ENCODE data around the gene ZNF558.
"Not testable (repeated sequence)": the region's sequence is repeated elsewhere in the genome, so short reads cannot be mapped to it uniquely, and the experiment has no call there.

The ZNF558 gene

DNA sequence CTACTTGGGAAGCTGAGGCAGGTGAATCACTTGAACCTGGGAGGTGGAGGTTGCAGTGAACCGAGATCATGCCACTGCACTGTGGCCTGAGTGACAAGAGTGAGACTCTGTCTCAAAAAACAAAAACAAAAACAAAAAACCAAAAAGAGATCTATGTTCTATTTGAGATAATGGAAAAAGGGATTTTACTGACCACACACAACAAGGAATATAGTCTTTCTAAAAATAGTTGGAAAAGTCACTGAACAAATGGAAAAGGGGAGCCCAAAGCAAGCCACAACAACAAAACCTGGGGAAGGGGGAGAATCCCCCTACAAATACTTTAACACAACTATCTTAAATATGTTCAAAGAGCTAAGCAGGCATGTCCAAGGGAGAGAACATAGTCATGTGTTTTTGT lies 37.3 kb downstream of the ZNF558 start:
- DNase-seq (ENCODE audit: low read depth), result no peak

DNA sequence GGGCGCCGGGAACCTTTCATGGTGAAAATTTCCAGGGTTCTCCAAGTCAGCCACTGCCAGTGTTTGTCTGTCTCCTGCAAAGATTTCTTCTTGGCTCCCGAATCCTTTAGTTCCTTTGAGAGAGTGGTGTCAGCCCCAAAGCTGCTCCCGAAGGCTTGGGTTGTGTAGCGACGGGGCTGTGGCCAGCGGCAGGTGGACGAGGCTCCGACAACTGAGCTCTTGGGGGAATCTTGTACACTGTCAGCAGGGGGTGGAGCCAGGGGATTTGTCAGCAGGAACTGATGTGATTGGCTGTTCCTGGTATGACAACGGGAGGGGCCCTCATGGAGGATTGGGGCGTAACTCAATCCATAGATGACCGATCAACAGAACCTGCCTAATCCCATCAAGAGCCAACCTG lies 58.5 kb downstream of the ZNF558 start:
- DNase-seq (ENCODE audit: low read depth), result not testable (repeated sequence)

DNA sequence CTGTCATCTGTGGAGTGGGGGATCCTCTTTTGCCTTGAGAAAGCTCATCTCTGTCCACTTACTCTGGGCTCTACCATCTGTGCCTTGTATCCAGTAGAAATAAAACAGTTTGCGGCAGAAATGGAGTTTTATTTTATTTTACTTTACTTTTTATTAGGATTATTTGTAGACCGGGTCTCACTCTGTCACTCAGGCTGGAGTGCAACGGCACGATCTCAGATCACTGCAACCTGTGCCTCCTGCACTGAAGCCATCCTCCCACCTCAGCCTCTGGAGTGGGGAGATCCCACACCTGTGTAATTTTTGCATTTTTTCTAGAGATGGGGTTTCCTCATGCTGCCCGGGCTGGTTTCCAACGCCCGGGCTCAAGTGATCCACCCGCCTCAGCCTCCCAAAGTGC lies 62.8 kb downstream of the ZNF558 start:
- not testable (repeated sequence) for DNase-seq (ENCODE audit: low read depth)

DNA sequence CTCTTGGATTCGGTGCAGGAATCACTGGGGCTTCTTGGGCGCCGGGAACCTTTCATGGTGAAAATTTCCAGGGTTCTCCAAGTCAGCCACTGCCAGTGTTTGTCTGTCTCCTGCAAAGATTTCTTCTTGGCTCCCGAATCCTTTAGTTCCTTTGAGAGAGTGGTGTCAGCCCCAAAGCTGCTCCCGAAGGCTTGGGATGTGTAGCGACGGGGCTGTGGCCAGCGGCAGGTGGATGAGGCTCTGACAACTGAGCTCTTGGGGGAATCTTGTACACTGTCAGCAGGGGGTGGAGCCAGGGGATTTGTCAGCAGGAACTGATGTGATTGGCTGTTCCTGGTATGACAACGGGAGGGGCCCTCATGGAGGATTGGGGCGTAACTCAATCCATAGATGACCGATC lies 64.8 kb downstream of the ZNF558 start:
- not testable (repeated sequence) for DNase-seq (ENCODE audit: low read depth)
